IPS-20b (cell line): ENCODE data around the gene SMAP2.

ENCODE experiments used
- H3K27ac ChIP-seq: one replicate; pipeline ENCODE4 v1.5.1; 2013; ENCODE audit warnings: low read length
- H3K27me3 ChIP-seq: 2 replicates; pipeline ENCODE4 v1.6.1; 2013; ENCODE audit warnings: mild to moderate bottlenecking, low read length, inconsistent platforms; ENCODE audit not compliant: insufficient read depth
- H3K36me3 ChIP-seq: 2 replicates; pipeline ENCODE4 v1.6.1; 2013; ENCODE audit warnings: low read depth, mild to moderate bottlenecking, inconsistent platforms, low read length, moderate library complexity; ENCODE audit not compliant: insufficient read depth
- H3K4me1 ChIP-seq: 2 replicates; pipeline ENCODE4 v1.6.1; 2013; ENCODE audit warnings: mild to moderate bottlenecking, control low read depth, inconsistent platforms, low read length, moderate library complexity; ENCODE audit not compliant: insufficient read depth
- H3K4me3 ChIP-seq: 2 replicates; pipeline ENCODE4 v1.5.1; 2013; ENCODE audit warnings: mild to moderate bottlenecking, low read length, inconsistent platforms
- H3K9ac ChIP-seq: 2 replicates; pipeline ENCODE4 v1.6.1; 2013; ENCODE audit warnings: low read depth, mild to moderate bottlenecking, inconsistent platforms, low read length, moderate library complexity
- H3K9me3 ChIP-seq: 2 replicates; pipeline ENCODE4 v1.6.1; 2013; ENCODE audit warnings: mild to moderate bottlenecking, low read depth, low read length, inconsistent platforms; ENCODE audit not compliant: insufficient read depth

Gene SMAP2

GRCh38 chr1:40352126-40352525 lies 21.4 kb upstream of the SMAP2 start:
- H3K9me3 ChIP-seq: 0 out of 2 replicates have a peak, but pooled peaks cover 2% of the 10 kb centered on the region
- no peak overlapping the region for H3K27ac ChIP-seq
- no peaks in the 10 kb centered on the region for H3K4me1 ChIP-seq
- no peaks in the 10 kb centered on the region for H3K36me3 ChIP-seq
- no peak overlapping the region for H3K9ac ChIP-seq
- no peak overlapping the region for H3K4me3 ChIP-seq
- H3K27me3 ChIP-seq: no peaks in the 10 kb centered on the region

- no peak overlapping the region for H3K27ac ChIP-seq
- no peak overlapping the region for H3K9ac ChIP-seq
- no peaks in the 10 kb centered on the region for H3K36me3 ChIP-seq
- H3K27me3 ChIP-seq: no peaks in the 10 kb centered on the region
- no peak overlapping the region for H3K4me3 ChIP-seq
- no peaks in the 10 kb centered on the region for H3K4me1 ChIP-seq
- H3K9me3 ChIP-seq: peaks cover 8% of the 10 kb centered on the region; the same call in 1 of the 2 replicates
These were observed 20.4 kb upstream of the SMAP2 start for GRCh38 chr1:40353082-40353481.

- no peaks in the 10 kb centered on the region for H3K27me3 ChIP-seq
- H3K9me3 ChIP-seq: peaks cover 8% of the 10 kb centered on the region; the same call in 1 of the 2 replicates
- H3K4me3 ChIP-seq: no peak overlapping the region
These were observed 15.9 kb upstream of the SMAP2 start for GRCh38 chr1:40357625-40358024.

GRCh38 chr1:40360631-40361030 lies 12.9 kb upstream of the SMAP2 start:
- Histone ChIP-seq H3K4me3 (no peak overlapping the region), H3K4me1 (no peaks in the 10 kb centered on the region), H3K36me3 (no peaks in the 10 kb centered on the region), H3K27me3 (no peaks in the 10 kb centered on the region), H3K9me3 (peaks cover 8% of the 10 kb centered on the region; the same call in 1 of the 2 replicates), H3K9ac (no peak overlapping the region), H3K27ac (no peak overlapping the region)

More at GRCh38 chr1:40357625-40358024, 15.9 kb upstream of the SMAP2 start:
- H3K9ac ChIP-seq: no peak overlapping the region
- H3K36me3 ChIP-seq: no peaks in the 10 kb centered on the region
- no peak overlapping the region for H3K27ac ChIP-seq
- no peaks in the 10 kb centered on the region for H3K4me1 ChIP-seq

GRCh38 chr1:40361201-40361600 lies 12.3 kb upstream of the SMAP2 start:
- no peaks in the 10 kb centered on the region for H3K4me1 ChIP-seq
- no peak overlapping the region for H3K27ac ChIP-seq
- peaks cover 8% of the 10 kb centered on the region; the same call in 1 of the 2 replicates for H3K9me3 ChIP-seq
- H3K36me3 ChIP-seq: no peaks in the 10 kb centered on the region
- H3K27me3 ChIP-seq: no peaks in the 10 kb centered on the region
- no peak overlapping the region for H3K4me3 ChIP-seq
- no peak overlapping the region for H3K9ac ChIP-seq

GRCh38 chr1:40361637-40362036 lies 11.9 kb upstream of the SMAP2 start:
- H3K4me1 ChIP-seq: no peaks in the 10 kb centered on the region
- no peak overlapping the region for H3K4me3 ChIP-seq
- no peak overlapping the region for H3K9ac ChIP-seq
- H3K27ac ChIP-seq: no peak overlapping the region
- H3K27me3 ChIP-seq: no peaks in the 10 kb centered on the region
- H3K36me3 ChIP-seq: no peaks in the 10 kb centered on the region
- peaks cover 8% of the 10 kb centered on the region; the same call in 1 of the 2 replicates for H3K9me3 ChIP-seq

- peaks cover 5% of the 10 kb centered on the region; the same call in 1 of the 2 replicates for H3K9me3 ChIP-seq
- H3K36me3 ChIP-seq: no peaks in the 10 kb centered on the region
- H3K27me3 ChIP-seq: no peaks in the 10 kb centered on the region
- H3K9ac ChIP-seq: no peak overlapping the region
- H3K27ac ChIP-seq: no peak overlapping the region
- no peaks in the 10 kb centered on the region for H3K4me1 ChIP-seq
- no peak overlapping the region for H3K4me3 ChIP-seq
These were observed 11.3 kb upstream of the SMAP2 start for GRCh38 chr1:40362199-40362598.

GRCh38 chr1:40362699-40363098 lies 10.8 kb upstream of the SMAP2 start:
- H3K4me1 ChIP-seq: no peaks in the 10 kb centered on the region
- peaks cover under 1% of the 10 kb centered on the region; the same call in 1 of the 2 replicates for H3K9me3 ChIP-seq
- H3K27ac ChIP-seq: no peak overlapping the region
- no peak overlapping the region for H3K9ac ChIP-seq
- H3K27me3 ChIP-seq: no peaks in the 10 kb centered on the region
- H3K36me3 ChIP-seq: no peaks in the 10 kb centered on the region
- no peak overlapping the region for H3K4me3 ChIP-seq

- no peaks in the 10 kb centered on the region for H3K27me3 ChIP-seq
- H3K9ac ChIP-seq: no peak overlapping the region
- no peaks in the 10 kb centered on the region for H3K36me3 ChIP-seq
- H3K9me3 ChIP-seq: no peaks in the 10 kb centered on the region
- H3K4me1 ChIP-seq: no peaks in the 10 kb centered on the region
- no peak overlapping the region for H3K4me3 ChIP-seq
- no peak overlapping the region for H3K27ac ChIP-seq
These were observed 9.8 kb upstream of the SMAP2 start for GRCh38 chr1:40363721-40364120.

- no peak overlapping the region for H3K4me3 ChIP-seq
- H3K9ac ChIP-seq: no peak overlapping the region
- H3K27ac ChIP-seq: no peak overlapping the region
- H3K9me3 ChIP-seq: no peaks in the 10 kb centered on the region
- H3K4me1 ChIP-seq: no peaks in the 10 kb centered on the region; the same call in 1 of the 2 replicates
- H3K27me3 ChIP-seq: peaks cover 16% of the 10 kb centered on the region
- no peaks in the 10 kb centered on the region for H3K36me3 ChIP-seq
These were observed 1.7 kb upstream of the SMAP2 start for GRCh38 chr1:40371707-40372258.

- H3K36me3 ChIP-seq: no peaks in the 10 kb centered on the region
- no peaks in the 10 kb centered on the region; the same call in 1 of the 2 replicates for H3K4me1 ChIP-seq
- no peak overlapping the region for H3K27ac ChIP-seq
- H3K27me3 ChIP-seq: peaks cover 16% of the 10 kb centered on the region
- H3K9me3 ChIP-seq: no peaks in the 10 kb centered on the region
- no peak overlapping the region; the same call in 1 of the 2 replicates for H3K9ac ChIP-seq
- H3K4me3 ChIP-seq: peak overlapping the region; percentile 57; the same call in 1 of the 2 replicates
These were observed 737 bp upstream of the SMAP2 start for GRCh38 chr1:40372658-40373322.

- Histone ChIP-seq H3K9ac (no peak overlapping the region), H3K27me3 (peaks cover 16% of the 10 kb centered on the region), H3K4me1 (no peaks in the 10 kb centered on the region; the same call in 1 of the 2 replicates), H3K36me3 (no peaks in the 10 kb centered on the region), H3K4me3 (no peak overlapping the region), H3K27ac (no peak overlapping the region), H3K9me3 (no peaks in the 10 kb centered on the region)
These were observed 4.0 kb downstream of the SMAP2 start for GRCh38 chr1:40377512-40377911.
